Gastrocnemius medialis (tissue), 4 donors: ENCODE data around the gene TUBB8B.
"Not testable (repeated sequence)": the region's sequence is repeated elsewhere in the genome, so short reads cannot be mapped to it uniquely, and the experiment has no call there.

Experiments
- POLR2A ChIP-seq, 2 donors: fragments of 450-650 bp; IDR thresholded peaks; one replicate each; pipeline ENCODE4 v1.6.1; 2017; ENCODE audit warnings: antibody characterized with exemption in 2 of 2, mild to moderate bottlenecking in 2 of 2, moderate library complexity in 2 of 2
- TF ChIP-seq, protein P1 (sequence below), 5 experiments: fragments of 450-650 bp in 3 of 5; fragments of 200-600 bp in 2 of 5; sonication (generic) in 2 of 5; IDR thresholded peaks in 4 of 5; conservative IDR thresholded peaks in 1 of 5; 1 replicate in 4 of 5; 2 replicates in 1 of 5; pipeline ENCODE4 v1.5.1; 2016 to 2019; ENCODE audit warnings: antibody characterized with exemption in 5 of 5, mild to moderate bottlenecking in 3 of 5, moderate library complexity in 3 of 5

DNA sequence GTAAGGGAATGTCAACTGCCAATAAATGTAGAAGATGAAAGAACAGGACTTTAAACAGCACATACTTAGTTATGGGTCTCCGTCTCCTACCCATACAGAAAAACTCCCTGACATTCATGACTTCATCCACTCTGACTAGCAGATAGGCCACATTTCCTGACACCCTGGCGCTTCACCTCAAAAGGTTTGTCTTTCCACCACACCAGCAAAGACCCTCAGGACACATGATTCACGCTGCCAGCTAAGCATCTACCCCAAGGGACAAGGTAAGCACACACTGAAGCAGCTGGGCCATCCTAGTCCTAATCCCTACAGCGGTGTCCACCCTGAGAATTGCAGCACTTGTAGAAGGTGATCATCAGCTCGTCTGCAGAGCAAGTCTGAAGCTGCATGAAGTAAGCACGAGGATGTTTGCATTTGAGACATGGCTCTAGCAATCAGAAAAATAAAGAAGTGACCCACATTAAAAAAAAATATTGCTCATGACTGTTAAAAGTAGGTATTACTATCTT is 44.5 kb upstream of the TUBB8B start:
- TF ChIP-seq, protein P1, sequence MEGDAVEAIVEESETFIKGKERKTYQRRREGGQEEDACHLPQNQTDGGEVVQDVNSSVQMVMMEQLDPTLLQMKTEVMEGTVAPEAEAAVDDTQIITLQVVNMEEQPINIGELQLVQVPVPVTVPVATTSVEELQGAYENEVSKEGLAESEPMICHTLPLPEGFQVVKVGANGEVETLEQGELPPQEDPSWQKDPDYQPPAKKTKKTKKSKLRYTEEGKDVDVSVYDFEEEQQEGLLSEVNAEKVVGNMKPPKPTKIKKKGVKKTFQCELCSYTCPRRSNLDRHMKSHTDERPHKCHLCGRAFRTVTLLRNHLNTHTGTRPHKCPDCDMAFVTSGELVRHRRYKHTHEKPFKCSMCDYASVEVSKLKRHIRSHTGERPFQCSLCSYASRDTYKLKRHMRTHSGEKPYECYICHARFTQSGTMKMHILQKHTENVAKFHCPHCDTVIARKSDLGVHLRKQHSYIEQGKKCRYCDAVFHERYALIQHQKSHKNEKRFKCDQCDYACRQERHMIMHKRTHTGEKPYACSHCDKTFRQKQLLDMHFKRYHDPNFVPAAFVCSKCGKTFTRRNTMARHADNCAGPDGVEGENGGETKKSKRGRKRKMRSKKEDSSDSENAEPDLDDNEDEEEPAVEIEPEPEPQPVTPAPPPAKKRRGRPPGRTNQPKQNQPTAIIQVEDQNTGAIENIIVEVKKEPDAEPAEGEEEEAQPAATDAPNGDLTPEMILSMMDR (IDR thresholded peaks at IDR 0.05 in 4 of 5, conservative IDR thresholded peaks at IDR 0.05 in 1 of 5): not testable (repeated sequence)
- not testable (repeated sequence) for TF ChIP-seq POLR2A (IDR thresholded peaks at IDR 0.05)
